ENCODE measurements around the gene MED27.

DNA sequence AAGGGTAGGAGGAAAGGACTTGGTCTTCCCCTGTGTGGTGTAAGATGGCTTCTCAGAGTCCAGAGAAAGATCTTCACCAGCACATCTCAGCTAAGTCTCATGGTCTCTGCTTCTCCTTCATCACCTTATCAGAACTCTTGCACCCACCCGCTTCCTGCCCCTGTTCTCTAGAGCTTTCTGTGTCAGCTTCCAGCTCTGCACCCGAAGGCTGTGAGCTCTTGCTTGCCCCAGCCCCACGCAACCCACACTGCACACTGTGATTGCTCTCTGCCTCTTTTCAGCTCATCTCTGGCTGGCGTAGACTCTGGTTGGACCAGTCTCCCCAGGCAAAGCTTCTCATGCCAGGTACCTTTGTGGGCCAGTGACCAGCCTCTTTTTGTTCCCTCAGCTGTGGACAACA, 246.6 kb downstream of the MED27 start:
- TF ChIP-seq, protein P1, sequence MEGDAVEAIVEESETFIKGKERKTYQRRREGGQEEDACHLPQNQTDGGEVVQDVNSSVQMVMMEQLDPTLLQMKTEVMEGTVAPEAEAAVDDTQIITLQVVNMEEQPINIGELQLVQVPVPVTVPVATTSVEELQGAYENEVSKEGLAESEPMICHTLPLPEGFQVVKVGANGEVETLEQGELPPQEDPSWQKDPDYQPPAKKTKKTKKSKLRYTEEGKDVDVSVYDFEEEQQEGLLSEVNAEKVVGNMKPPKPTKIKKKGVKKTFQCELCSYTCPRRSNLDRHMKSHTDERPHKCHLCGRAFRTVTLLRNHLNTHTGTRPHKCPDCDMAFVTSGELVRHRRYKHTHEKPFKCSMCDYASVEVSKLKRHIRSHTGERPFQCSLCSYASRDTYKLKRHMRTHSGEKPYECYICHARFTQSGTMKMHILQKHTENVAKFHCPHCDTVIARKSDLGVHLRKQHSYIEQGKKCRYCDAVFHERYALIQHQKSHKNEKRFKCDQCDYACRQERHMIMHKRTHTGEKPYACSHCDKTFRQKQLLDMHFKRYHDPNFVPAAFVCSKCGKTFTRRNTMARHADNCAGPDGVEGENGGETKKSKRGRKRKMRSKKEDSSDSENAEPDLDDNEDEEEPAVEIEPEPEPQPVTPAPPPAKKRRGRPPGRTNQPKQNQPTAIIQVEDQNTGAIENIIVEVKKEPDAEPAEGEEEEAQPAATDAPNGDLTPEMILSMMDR (conservative IDR thresholded peaks at IDR 0.05; ENCODE audit: low read depth, low read length): no peak
- no peak for TF ChIP-seq EZH2 (IDR thresholded peaks at IDR 0.05; ENCODE audit: low read length, unreplicated experiment)
